GM18519 (cell line): Measurements from ENCODE around the gene GRID1.

Experiments used
- ATAC-seq: cut with Tn5 transposase; IDR thresholded peaks from one replicate; pipeline ENCODE4 v1.9.1; 2021; ENCODE audit warnings: mild to moderate bottlenecking, moderate library complexity; ENCODE audit not compliant: unreplicated experiment, low FRiP score

GRID1 gene

GRCh38 chr10:85604884-85605283 is 761.7 kb downstream of the GRID1 start:
- no peak for ATAC-seq

GRCh38 chr10:85604136-85604725 is 762.4 kb downstream of the GRID1 start:
- no peak for ATAC-seq

- no peak for ATAC-seq
Measured at GRCh38 chr10:85603151-85603940, 763.2 kb downstream of the GRID1 start.

- ATAC-seq = no peak
Measured at GRCh38 chr10:85602713-85603112, 763.9 kb downstream of the GRID1 start.

GRCh38 chr10:85602306-85602705 is 764.3 kb downstream of the GRID1 start:
- ATAC-seq = no peak

- ATAC-seq = no peak
Measured at GRCh38 chr10:85601526-85601925, 765.1 kb downstream of the GRID1 start.

- ATAC-seq = no peak
Measured at GRCh38 chr10:85600744-85601081, 765.9 kb downstream of the GRID1 start.

- no peak for ATAC-seq
Measured at GRCh38 chr10:85600026-85600743, 766.4 kb downstream of the GRID1 start.

- no peak for ATAC-seq
Measured at GRCh38 chr10:85599081-85599480, 767.5 kb downstream of the GRID1 start.

GRCh38 chr10:85598646-85599045 is 767.9 kb downstream of the GRID1 start:
- ATAC-seq = no peak

- no peak for ATAC-seq
Measured at GRCh38 chr10:85597006-85597405, 769.6 kb downstream of the GRID1 start.

GRCh38 chr10:85596389-85596788 is 770.2 kb downstream of the GRID1 start:
- no peak for ATAC-seq

- ATAC-seq = no peak
Measured at GRCh38 chr10:85594239-85594638, 772.4 kb downstream of the GRID1 start.

GRCh38 chr10:85593226-85593772 is 773.3 kb downstream of the GRID1 start:
- ATAC-seq = no peak

- no peak for ATAC-seq
Measured at GRCh38 chr10:85581371-85581770, 785.2 kb downstream of the GRID1 start.

- no peak for ATAC-seq
Measured at GRCh38 chr10:85580585-85580984, 786.0 kb downstream of the GRID1 start.

GRCh38 chr10:85578860-85579259 is 787.7 kb downstream of the GRID1 start:
- no peak for ATAC-seq

- ATAC-seq = no peak
Measured at GRCh38 chr10:85575441-85575840, 791.2 kb downstream of the GRID1 start.

GRCh38 chr10:85570871-85571270 is 795.7 kb downstream of the GRID1 start:
- ATAC-seq = no peak

GRCh38 chr10:85565381-85565780 is 801.2 kb downstream of the GRID1 start:
- ATAC-seq = no peak

GRCh38 chr10:85558533-85558932 is 808.1 kb downstream of the GRID1 start:
- ATAC-seq = no peak
